Upper lobe of left lung (tissue), 6 donors: Measurements from ENCODE around the gene PREPL. TPM values are rescaled to one million over a fixed set of nuclear protein-coding genes. Genes with fewer than 3 reads are reported as not detected.

ENCODE experiments used
- ATAC-seq, 2 donors: fragments of 200-7000 bp; cut with Tn5 transposase; one replicate each; pipeline ENCODE4 v1.9.1; 2022; ENCODE audit warnings: mild to moderate bottlenecking in 2 of 2, moderate library complexity in 2 of 2; ENCODE audit not compliant: low FRiP score in 2 of 2
- DNase-seq, 2 donors: peaks; one replicate each; pipeline ENCODE4 v3.0.0-alpha.2; 2019 to 2020
- H3K27ac ChIP-seq, 4 donors: fragments of 200-600 bp; sonication (generic); one replicate each; pipeline ENCODE4 v1.5.1; 2016 to 2019
- H3K27me3 ChIP-seq, 4 donors: fragments of 200-600 bp; sonication (generic); one replicate each; pipeline ENCODE4 v1.5.1; 2017 to 2019
- H3K36me3 ChIP-seq, 4 donors: fragments of 200-600 bp; sonication (generic); one replicate each; pipeline ENCODE4 v1.5.1; 2016 to 2019
- H3K4me1 ChIP-seq, 4 donors: fragments of 200-600 bp; sonication (generic); one replicate each; pipeline ENCODE4 v1.5.1; 2018 to 2019
- H3K4me3 ChIP-seq, 4 donors: fragments of 200-600 bp; sonication (generic); one replicate each; pipeline ENCODE4 v1.5.1; 2017 to 2019; ENCODE audit warnings: mild to moderate bottlenecking in 2 of 4, moderate library complexity in 1 of 4
- H3K9me3 ChIP-seq, 4 donors: fragments of 200-600 bp; sonication (generic); one replicate each; pipeline ENCODE4 v1.5.1; 2018 to 2019
- EP300 ChIP-seq, 4 donors: sonication (generic); formaldehyde crosslinking; IDR thresholded peaks; one replicate each; pipeline ENCODE4 v1.5.1; 2017; ENCODE audit warnings: antibody characterized with exemption in 4 of 4, control low read depth in 2 of 4
- POLR2A ChIP-seq, 4 donors: fragments of 450-650 bp; IDR thresholded peaks; one replicate each; pipeline ENCODE4 v1.5.1; 2016 to 2017; ENCODE audit warnings: antibody characterized with exemption in 4 of 4, mild to moderate bottlenecking in 2 of 4
- POLR2AphosphoS5 ChIP-seq, 2 donors: sonication (generic); formaldehyde crosslinking; IDR thresholded peaks; one replicate each; pipeline ENCODE4 v1.5.1; 2017; ENCODE audit warnings: antibody characterized with exemption in 2 of 2
- WGBS, 2 donors: methylation state at CpG; one replicate each; pipeline ENCODE4 v1.1.5; 2017 to 2018; 5-methylcytosine and 5-hydroxymethylcytosine counted together
- total RNA-seq, 6 donors: library from RNA; depleted of rRNA in 4 of 6; stranded (reverse); fragments of >200 nt in 4 of 6; gene quantifications; one replicate each; pipeline versions ENCODE4 v1.1.0 to v1.2.1, GENCODE V29; 2016 to 2021
- TF ChIP-seq, protein P1 (sequence below), 6 experiments: fragments of 450-650 bp in 4 of 6; fragments of 200-600 bp in 2 of 6; sonication (generic) in 2 of 6; IDR thresholded peaks; one replicate each; pipeline ENCODE4 v1.5.1; 2016 to 2019; ENCODE audit warnings: antibody characterized with exemption in 6 of 6
- donor health status: DM: no; HTN: no; CAD: no; lungs with moderate emphysema.
- donor health status: DM: no; HTN: yes; CAD: no; lungs with severe emphysema.

The PREPL gene
- total RNA-seq, 6 donors from 2014 or later, result 21.4 to 54.9 (median 34.2) TPM

DNA sequence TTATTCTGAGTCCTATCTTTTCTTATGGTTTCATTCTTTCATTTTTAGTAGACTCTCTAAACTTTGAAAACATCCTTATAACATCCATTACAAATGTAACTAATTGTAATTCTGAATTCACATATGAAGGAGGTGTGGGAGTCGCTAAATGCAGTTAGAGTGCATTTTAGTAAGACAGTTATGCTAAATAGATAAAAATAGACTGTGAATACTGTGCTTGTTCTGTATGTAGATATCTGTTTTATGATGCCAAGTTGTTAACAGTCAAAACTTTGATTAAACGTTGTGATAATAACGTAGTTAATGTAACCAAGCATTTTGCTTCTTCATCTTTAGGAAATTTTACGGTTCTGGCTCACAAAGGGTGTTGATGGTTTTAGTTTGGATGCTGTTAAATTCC, 61.7 kb downstream of the PREPL start:
- Histone ChIP-seq H3K9me3 (no peaks in the 10 kb centered on the region), H3K27me3 (no peaks in the 10 kb centered on the region), H3K36me3 (no peaks in the 10 kb centered on the region), H3K4me1 (no peaks in the 10 kb centered on the region), H3K4me3 (no peak overlapping the region), H3K27ac (no peak overlapping the region)
- TF ChIP-seq, protein P1, sequence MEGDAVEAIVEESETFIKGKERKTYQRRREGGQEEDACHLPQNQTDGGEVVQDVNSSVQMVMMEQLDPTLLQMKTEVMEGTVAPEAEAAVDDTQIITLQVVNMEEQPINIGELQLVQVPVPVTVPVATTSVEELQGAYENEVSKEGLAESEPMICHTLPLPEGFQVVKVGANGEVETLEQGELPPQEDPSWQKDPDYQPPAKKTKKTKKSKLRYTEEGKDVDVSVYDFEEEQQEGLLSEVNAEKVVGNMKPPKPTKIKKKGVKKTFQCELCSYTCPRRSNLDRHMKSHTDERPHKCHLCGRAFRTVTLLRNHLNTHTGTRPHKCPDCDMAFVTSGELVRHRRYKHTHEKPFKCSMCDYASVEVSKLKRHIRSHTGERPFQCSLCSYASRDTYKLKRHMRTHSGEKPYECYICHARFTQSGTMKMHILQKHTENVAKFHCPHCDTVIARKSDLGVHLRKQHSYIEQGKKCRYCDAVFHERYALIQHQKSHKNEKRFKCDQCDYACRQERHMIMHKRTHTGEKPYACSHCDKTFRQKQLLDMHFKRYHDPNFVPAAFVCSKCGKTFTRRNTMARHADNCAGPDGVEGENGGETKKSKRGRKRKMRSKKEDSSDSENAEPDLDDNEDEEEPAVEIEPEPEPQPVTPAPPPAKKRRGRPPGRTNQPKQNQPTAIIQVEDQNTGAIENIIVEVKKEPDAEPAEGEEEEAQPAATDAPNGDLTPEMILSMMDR (IDR thresholded peaks at IDR 0.05), result no peak
- TF ChIP-seq EP300 (IDR thresholded peaks at IDR 0.05) (no peak), POLR2A (IDR thresholded peaks at IDR 0.05) (no peak), POLR2AphosphoS5 (IDR thresholded peaks at IDR 0.05) (no peak)
- ATAC-seq (no peak), DNase-seq (no peak)
- WGBS, 2 donors, result 76 to 79% methylated on average over 4 of the region's 4 CpGs

DNA sequence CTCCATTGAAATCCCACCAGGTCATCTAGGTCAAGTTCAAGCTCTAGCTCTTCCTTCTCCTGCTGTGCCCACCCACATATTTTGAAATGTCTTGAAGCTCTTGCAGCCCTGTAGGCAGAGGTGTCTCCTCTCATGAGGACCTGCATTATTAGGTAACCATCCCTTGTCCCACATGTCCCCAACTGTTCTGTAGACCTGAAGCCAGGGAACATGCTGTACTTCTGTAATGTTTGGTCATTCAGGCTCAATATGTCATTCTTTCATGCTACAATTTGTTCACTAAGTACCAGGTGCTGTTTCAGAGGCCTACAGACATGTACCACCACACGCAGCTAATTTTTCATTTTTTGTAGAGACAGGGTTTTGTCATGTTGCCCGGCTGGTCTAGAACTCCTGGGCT, 63.9 kb downstream of the PREPL start:
- DNase-seq, result no peak
- Histone ChIP-seq H3K4me1 (no peaks in the 10 kb centered on the region), H3K36me3 (no peaks in the 10 kb centered on the region), H3K9me3 (no peaks in the 10 kb centered on the region), H3K27me3 (no peaks in the 10 kb centered on the region), H3K4me3 (no peak overlapping the region), H3K27ac (no peak overlapping the region)
- ATAC-seq, result no peak
- no peak for TF ChIP-seq EP300 (IDR thresholded peaks at IDR 0.05)
- WGBS, 2 donors, result 94 to 100% methylated on average over 2 of the region's 2 CpGs

DNA sequence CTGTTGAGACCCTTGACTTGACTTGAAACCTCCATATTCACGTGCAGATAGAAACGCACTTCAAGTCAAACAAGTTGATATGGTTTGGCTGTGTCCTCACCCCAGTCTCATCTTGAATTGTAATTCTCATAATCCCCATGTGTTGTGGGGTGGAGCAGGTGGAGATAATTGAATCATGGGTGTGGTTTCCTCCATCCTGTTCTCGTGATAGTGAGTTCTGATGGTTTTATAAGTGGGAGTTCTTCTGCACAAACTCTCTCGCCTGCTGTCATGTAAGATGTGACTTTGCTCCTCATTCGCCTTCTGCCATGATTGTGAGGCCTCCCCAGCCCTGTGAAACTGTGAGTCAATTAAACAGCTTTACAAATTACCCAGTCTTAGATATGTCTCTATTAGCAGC, 64.6 kb downstream of the PREPL start:
- 88 to 89% methylated on average over 5 of the region's 5 CpGs for WGBS, 2 donors
- Histone ChIP-seq H3K27me3 (no peaks in the 10 kb centered on the region), H3K4me3 (no peak overlapping the region), H3K27ac (no peak overlapping the region), H3K9me3 (no peaks in the 10 kb centered on the region), H3K36me3 (no peaks in the 10 kb centered on the region), H3K4me1 (peaks cover 0 to 5% (median 4%) of the 10 kb centered on the region in 4 donors)
- ATAC-seq, result no peak
- DNase-seq, result no peak
- TF ChIP-seq POLR2AphosphoS5 (IDR thresholded peaks at IDR 0.05), result no peak
- no peak for TF ChIP-seq POLR2A (IDR thresholded peaks at IDR 0.05)
- TF ChIP-seq, protein P1 (IDR thresholded peaks at IDR 0.05), result no peak
- TF ChIP-seq EP300 (IDR thresholded peaks at IDR 0.05), result no peak

DNA sequence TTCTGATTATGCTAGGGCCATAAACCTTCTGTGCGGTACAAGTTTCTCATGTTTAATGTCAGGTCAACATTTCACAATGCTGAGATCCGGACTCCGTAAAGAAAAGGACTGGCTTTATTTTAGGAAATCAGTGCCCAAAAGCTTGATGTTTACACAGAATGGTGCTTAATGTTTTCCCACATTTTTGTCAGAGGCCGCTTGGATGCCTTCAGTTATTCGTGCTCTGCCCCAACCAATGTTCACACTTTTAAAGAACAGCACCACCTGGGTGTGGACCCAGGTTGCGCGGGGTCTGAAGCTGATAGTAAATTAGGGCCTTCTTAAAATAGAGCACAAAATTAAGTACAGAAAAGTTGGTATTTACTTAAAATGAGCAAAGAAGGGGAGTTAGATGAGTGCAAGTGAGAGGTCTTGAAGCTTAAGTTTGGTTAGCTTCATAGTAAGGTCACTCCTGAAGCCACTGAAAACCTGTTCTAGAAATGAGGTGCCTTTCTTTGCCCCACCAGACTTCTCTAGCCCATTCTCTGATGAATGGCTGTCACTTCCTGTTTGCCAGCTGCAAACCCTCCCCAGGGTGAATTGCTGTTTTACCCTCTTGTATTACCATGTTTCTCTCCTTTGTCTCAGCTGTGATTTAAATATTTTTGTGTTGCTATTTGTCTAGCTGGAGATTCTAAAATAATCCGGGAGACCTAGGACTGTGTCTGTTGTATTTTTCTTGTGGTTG, 65.5 kb downstream of the PREPL start:
- no peak overlapping the region for H3K4me3 ChIP-seq
- H3K36me3 ChIP-seq, result no peaks in the 10 kb centered on the region
- TF ChIP-seq POLR2A (IDR thresholded peaks at IDR 0.05) (no peak), POLR2AphosphoS5 (IDR thresholded peaks at IDR 0.05) (no peak), EP300 (IDR thresholded peaks at IDR 0.05) (no peak)
- TF ChIP-seq, protein P1 (IDR thresholded peaks at IDR 0.05), result no peak
- H3K27ac ChIP-seq, result no peak overlapping the region
- H3K9me3 ChIP-seq, result no peaks in the 10 kb centered on the region
- no peak for DNase-seq
- peaks cover 7 to 13% (median 12%) of the 10 kb centered on the region in 4 donors for H3K4me1 ChIP-seq
- whole genome bisulfite sequencing, 2 donors, result 56 to 59% methylated on average over 8 of the region's 8 CpGs
- H3K27me3 ChIP-seq, result no peaks in the 10 kb centered on the region
- no peak for ATAC-seq

DNA sequence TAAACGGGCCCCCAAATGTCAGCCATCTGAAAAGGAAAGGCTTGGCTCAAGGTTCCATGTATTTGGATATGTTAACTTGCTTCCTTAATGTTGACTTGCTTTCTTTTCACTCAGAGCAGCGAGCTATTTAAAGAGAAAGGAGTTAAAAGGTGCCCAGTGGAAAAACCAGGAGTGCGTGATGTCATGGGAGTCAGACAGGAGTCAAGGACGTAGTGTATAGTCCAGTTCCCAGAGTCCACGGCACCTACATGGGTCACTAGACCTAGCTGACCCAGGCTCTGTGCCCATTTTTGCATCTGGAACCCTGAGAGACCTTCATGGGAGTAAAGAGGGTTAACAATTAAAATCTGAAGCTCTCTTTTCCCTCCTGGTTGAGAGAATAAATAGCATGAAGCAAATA, 66.2 kb downstream of the PREPL start:
- peaks cover 7 to 13% (median 12%) of the 10 kb centered on the region in 4 donors for H3K4me1 ChIP-seq
- no peak for DNase-seq
- H3K4me3 ChIP-seq, result no peak overlapping the region
- H3K36me3 ChIP-seq, result no peaks in the 10 kb centered on the region
- H3K9me3 ChIP-seq, result no peaks in the 10 kb centered on the region
- ATAC-seq, result no peak
- WGBS, 2 donors, result 78 to 80% methylated on average over 5 of the region's 5 CpGs
- H3K27me3 ChIP-seq, result no peaks in the 10 kb centered on the region
- no peak overlapping the region for H3K27ac ChIP-seq
- no peak for TF ChIP-seq POLR2AphosphoS5 (IDR thresholded peaks at IDR 0.05)
- TF ChIP-seq, protein P1 (IDR thresholded peaks at IDR 0.05), result no peak
- TF ChIP-seq EP300 (IDR thresholded peaks at IDR 0.05), result no peak
- TF ChIP-seq POLR2A (IDR thresholded peaks at IDR 0.05), result no peak
